Measurements from ENCODE around the gene LARGE1. TPM values are rescaled to one million over a fixed set of nuclear protein-coding genes. Genes with fewer than 3 reads are reported as not detected.

LARGE1 gene
- total RNA-seq, 2 donors from 2014 or later = 1.1 to 1.5 TPM

- no peak overlapping the region for H3K27ac Mint-ChIP-seq
- ATAC-seq (no peak), DNase-seq (ENCODE audit: low spot score in 2 of 2) (no peak)
- no peaks in the 10 kb centered on the region for H3K9me3 Mint-ChIP-seq
- no peaks in the 10 kb centered on the region for H3K36me3 Mint-ChIP-seq
Observed at GRCh38 chr22:33405194-33405593, 515.1 kb downstream of the LARGE1 start.

GRCh38 chr22:33404723-33405122, 515.6 kb downstream of the LARGE1 start:
- no peak overlapping the region for H3K27ac Mint-ChIP-seq

GRCh38 chr22:33402325-33402724, 518.0 kb downstream of the LARGE1 start:
- DNase-seq (ENCODE audit: low spot score in 2 of 2) = no peak
- H3K9me3 Mint-ChIP-seq = peaks cover 0 to 8% of the 10 kb centered on the region in 2 donors
- H3K27ac Mint-ChIP-seq = no peak overlapping the region
- no peak for ATAC-seq
- H3K36me3 Mint-ChIP-seq = no peaks in the 10 kb centered on the region

More at GRCh38 chr22:33404723-33405122, 515.6 kb downstream of the LARGE1 start:
- Mint-ChIP-seq H3K36me3 (no peaks in the 10 kb centered on the region), H3K9me3 (no peaks in the 10 kb centered on the region)
- no peak for DNase-seq (ENCODE audit: low spot score in 2 of 2)
- ATAC-seq = no peak

GRCh38 chr22:33401291-33401690, 519.0 kb downstream of the LARGE1 start:
- Mint-ChIP-seq H3K27ac (no peak overlapping the region), H3K36me3 (no peaks in the 10 kb centered on the region), H3K9me3 (peaks cover 0 to 8% of the 10 kb centered on the region in 2 donors)
- no peak for ATAC-seq
- DNase-seq (ENCODE audit: low spot score in 2 of 2) = no peak

- no peak for DNase-seq (ENCODE audit: low spot score in 2 of 2)
- peaks cover 0 to 8% of the 10 kb centered on the region in 2 donors for H3K9me3 Mint-ChIP-seq
- H3K27ac Mint-ChIP-seq = no peak overlapping the region
- no peaks in the 10 kb centered on the region for H3K36me3 Mint-ChIP-seq
- ATAC-seq = no peak
Observed at GRCh38 chr22:33400891-33401290, 519.4 kb downstream of the LARGE1 start.

GRCh38 chr22:33400061-33400840, 520.0 kb downstream of the LARGE1 start:
- Mint-ChIP-seq H3K36me3 (no peaks in the 10 kb centered on the region), H3K27ac (no peak overlapping the region)

GRCh38 chr22:33397381-33397907, 522.8 kb downstream of the LARGE1 start:
- no peak for DNase-seq (ENCODE audit: low spot score in 2 of 2)
- ATAC-seq = no peak

More at GRCh38 chr22:33400061-33400840, 520.0 kb downstream of the LARGE1 start:
- ATAC-seq (no peak), DNase-seq (ENCODE audit: low spot score in 2 of 2) (no peak)
- peaks cover 0 to 8% of the 10 kb centered on the region in 2 donors for H3K9me3 Mint-ChIP-seq

GRCh38 chr22:33393432-33393831, 526.8 kb downstream of the LARGE1 start:
- DNase-seq (ENCODE audit: low spot score in 2 of 2) (no peak), ATAC-seq (no peak)
- H3K36me3 Mint-ChIP-seq = no peaks in the 10 kb centered on the region
- H3K27ac Mint-ChIP-seq = no peak overlapping the region
- peaks cover 0 to 5% of the 10 kb centered on the region in 2 donors for H3K9me3 Mint-ChIP-seq

More at GRCh38 chr22:33397381-33397907, 522.8 kb downstream of the LARGE1 start:
- Mint-ChIP-seq H3K27ac (no peak overlapping the region), H3K36me3 (no peaks in the 10 kb centered on the region), H3K9me3 (peaks cover 0 to 8% of the 10 kb centered on the region in 2 donors)

GRCh38 chr22:33391298-33391697, 529.0 kb downstream of the LARGE1 start:
- ATAC-seq (no peak), DNase-seq (ENCODE audit: low spot score in 2 of 2) (no peak)
- no peak overlapping the region for H3K27ac Mint-ChIP-seq
- H3K9me3 Mint-ChIP-seq = peaks cover 0 to 3% of the 10 kb centered on the region in 2 donors
- H3K36me3 Mint-ChIP-seq = no peaks in the 10 kb centered on the region

GRCh38 chr22:33389936-33390335, 530.3 kb downstream of the LARGE1 start:
- no peak overlapping the region for H3K27ac Mint-ChIP-seq
- peaks cover 0 to 3% of the 10 kb centered on the region in 2 donors for H3K9me3 Mint-ChIP-seq
- ATAC-seq (no peak), DNase-seq (ENCODE audit: low spot score in 2 of 2) (no peak)
- H3K36me3 Mint-ChIP-seq = no peaks in the 10 kb centered on the region

GRCh38 chr22:33386270-33386669, 534.0 kb downstream of the LARGE1 start:
- no peak for ATAC-seq
- no peak for DNase-seq (ENCODE audit: low spot score in 2 of 2)
- no peaks in the 10 kb centered on the region for H3K36me3 Mint-ChIP-seq
- H3K9me3 Mint-ChIP-seq = peaks cover 0 to 6% of the 10 kb centered on the region in 2 donors
- H3K27ac Mint-ChIP-seq = no peak overlapping the region

GRCh38 chr22:33385611-33386010, 534.7 kb downstream of the LARGE1 start:
- DNase-seq (ENCODE audit: low spot score in 2 of 2) (no peak), ATAC-seq (no peak)
- Mint-ChIP-seq H3K27ac (no peak overlapping the region), H3K9me3 (peaks cover 0 to 6% of the 10 kb centered on the region in 2 donors), H3K36me3 (no peaks in the 10 kb centered on the region)

- Mint-ChIP-seq H3K9me3 (peaks cover 15 to 20% of the 10 kb centered on the region in 2 donors), H3K36me3 (peaks cover 0 to 11% of the 10 kb centered on the region in 2 donors), H3K27ac (no peak overlapping the region)
- DNase-seq (ENCODE audit: low spot score in 2 of 2) (no peak), ATAC-seq (no peak)
Observed at GRCh38 chr22:33382436-33382835, 537.8 kb downstream of the LARGE1 start.

GRCh38 chr22:33381531-33382406, 538.5 kb downstream of the LARGE1 start:
- Mint-ChIP-seq H3K27ac (no peak overlapping the region), H3K9me3 (peaks cover 19 to 22% of the 10 kb centered on the region in 2 donors), H3K36me3 (peaks cover 0 to 11% of the 10 kb centered on the region in 2 donors)
- ATAC-seq = no peak
- DNase-seq (ENCODE audit: low spot score in 2 of 2) = no peak

- peaks cover 0 to 11% of the 10 kb centered on the region in 2 donors for H3K36me3 Mint-ChIP-seq
- H3K27ac Mint-ChIP-seq = no peak overlapping the region
- peaks cover 19 to 22% of the 10 kb centered on the region in 2 donors for H3K9me3 Mint-ChIP-seq
- ATAC-seq = peak in 1 of 2 donors; percentile 26
- no peak for DNase-seq (ENCODE audit: low spot score in 2 of 2)
Observed at GRCh38 chr22:33380789-33381530, 539.3 kb downstream of the LARGE1 start.

GRCh38 chr22:33379836-33380235, 540.4 kb downstream of the LARGE1 start:
- DNase-seq (ENCODE audit: low spot score in 2 of 2) (no peak), ATAC-seq (no peak)
- Mint-ChIP-seq H3K27ac (no peak overlapping the region), H3K36me3 (peaks cover 0 to 11% of the 10 kb centered on the region in 2 donors), H3K9me3 (peaks cover 19 to 22% of the 10 kb centered on the region in 2 donors)
